Hindlimb muscle (tissue), 1 donor: ENCODE measurements around the gene TGFBR2. TPM values are rescaled to one million over a fixed set of nuclear protein-coding genes. Genes with fewer than 3 reads are reported as not detected.

Experiments
- DNase-seq: peaks from one replicate; pipeline ENCODE4 v3.0.0-alpha.2; 2013
- polyA plus RNA-seq: library from polyadenylated mRNA; unstranded; fragments of 120-200 nt; gene quantifications from one replicate; pipeline ENCODE4 v1.2.1, GENCODE V29; 2013; ENCODE audit not compliant: insufficient read length

TGFBR2 gene
- polyA plus RNA-seq, 1 donor = 61.4 TPM

GRCh38 chr3:30720586-30721313 is 114.3 kb downstream of the TGFBR2 start:
- DNase-seq = no peak

- no peak for DNase-seq
These were observed 114.9 kb downstream of the TGFBR2 start for GRCh38 chr3:30721314-30721634.

DNA sequence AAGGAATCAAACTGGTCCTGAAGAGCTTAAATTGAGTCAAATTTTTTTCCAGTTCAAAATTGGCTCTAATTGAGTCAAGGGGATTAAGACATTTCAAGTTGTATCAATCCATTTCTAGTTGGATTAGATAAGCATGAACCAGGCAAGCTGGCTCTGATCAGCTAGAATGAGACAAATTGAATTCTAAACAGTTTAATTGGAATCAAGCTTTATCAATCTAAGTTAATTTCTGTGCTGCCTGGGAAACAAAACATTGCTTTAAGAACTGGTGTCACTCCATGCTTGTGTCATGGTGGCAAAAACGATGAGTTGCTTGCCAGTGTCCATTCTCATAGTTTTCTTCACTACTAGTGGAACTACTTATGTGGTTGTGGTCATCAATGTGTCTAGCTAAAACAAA is 116.8 kb downstream of the TGFBR2 start:
- DNase-seq = no peak

DNA sequence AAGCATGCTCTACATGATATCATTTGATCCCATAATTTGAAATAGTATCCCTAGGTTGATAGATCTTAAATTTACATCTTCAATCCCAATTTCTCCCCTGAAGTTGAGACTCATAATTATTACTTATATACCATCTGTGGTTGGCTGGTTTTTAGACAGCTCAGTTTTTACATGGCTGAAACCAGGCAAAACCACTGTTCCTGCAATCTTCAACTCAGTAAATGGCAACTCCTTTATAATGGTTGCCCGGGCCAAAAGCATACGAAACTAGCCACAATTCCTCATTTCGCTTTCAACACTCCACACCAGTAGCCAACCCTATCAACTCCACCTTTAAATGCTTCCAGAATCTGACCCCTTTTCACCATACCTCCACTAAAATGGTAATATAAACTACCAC is 118.5 kb downstream of the TGFBR2 start:
- DNase-seq = no peak

GRCh38 chr3:30728143-30728542 is 121.7 kb downstream of the TGFBR2 start:
- DNase-seq = no peak

DNA sequence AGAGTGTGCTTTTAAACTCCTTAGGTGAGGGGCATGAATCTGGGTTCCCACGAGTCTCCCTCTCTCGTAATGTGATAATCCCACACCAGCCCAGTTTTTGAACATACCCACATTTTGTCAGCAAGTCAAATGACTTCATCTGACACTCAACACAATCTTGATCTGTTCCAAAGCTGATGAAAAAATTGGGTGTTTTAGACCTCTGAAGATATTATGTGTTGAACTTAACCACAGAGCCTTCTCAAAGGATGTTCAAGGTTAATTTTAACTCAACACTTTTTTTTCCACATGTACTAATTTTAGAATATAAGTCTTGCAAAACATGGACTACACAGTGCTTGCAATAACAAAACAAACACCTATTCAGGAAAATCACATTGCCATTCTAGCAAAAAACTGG is 123.1 kb downstream of the TGFBR2 start:
- no peak for DNase-seq

DNA sequence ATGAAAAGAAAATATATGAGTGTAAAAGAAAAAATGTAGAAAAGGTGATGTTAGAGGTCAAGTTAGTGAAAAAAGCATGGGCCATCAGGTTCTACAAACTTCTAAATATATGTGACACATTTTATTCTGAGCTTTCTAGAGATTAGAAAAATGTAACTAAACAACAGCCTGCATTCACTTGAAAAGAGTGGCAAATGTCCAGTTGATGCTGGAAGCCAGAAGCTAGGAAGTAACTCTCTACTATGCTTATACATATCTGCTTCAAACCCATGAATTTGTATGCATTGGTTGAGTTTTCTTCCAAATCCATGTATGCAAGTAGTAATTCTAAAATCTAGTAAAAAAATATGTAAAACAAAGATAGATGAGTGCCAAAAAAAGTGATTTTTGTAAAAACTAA is 123.5 kb downstream of the TGFBR2 start:
- no peak for DNase-seq

DNA sequence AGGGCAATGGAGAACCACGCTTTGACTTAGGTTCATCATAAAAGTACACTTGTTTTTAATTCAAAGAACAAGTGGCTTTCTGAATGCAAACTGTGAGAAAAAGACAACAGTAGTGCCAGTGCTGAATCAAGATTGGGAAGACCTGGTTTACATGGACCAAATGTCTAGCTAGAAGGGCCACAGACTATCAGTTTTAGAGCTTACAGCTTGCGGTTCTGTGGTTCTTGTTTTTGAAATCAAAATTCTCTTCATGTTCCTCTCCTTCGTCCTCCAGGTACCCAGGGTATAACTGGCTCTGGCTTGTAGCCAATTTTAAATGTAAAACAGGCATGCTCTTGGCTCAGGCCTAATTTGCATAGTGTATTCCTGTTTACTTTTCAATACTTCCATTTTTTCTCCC is 124.6 kb downstream of the TGFBR2 start:
- DNase-seq = no peak

GRCh38 chr3:30733209-30733608 is 126.8 kb downstream of the TGFBR2 start:
- no peak for DNase-seq

- DNase-seq = no peak
These were observed 127.3 kb downstream of the TGFBR2 start for GRCh38 chr3:30733696-30734095.

DNA sequence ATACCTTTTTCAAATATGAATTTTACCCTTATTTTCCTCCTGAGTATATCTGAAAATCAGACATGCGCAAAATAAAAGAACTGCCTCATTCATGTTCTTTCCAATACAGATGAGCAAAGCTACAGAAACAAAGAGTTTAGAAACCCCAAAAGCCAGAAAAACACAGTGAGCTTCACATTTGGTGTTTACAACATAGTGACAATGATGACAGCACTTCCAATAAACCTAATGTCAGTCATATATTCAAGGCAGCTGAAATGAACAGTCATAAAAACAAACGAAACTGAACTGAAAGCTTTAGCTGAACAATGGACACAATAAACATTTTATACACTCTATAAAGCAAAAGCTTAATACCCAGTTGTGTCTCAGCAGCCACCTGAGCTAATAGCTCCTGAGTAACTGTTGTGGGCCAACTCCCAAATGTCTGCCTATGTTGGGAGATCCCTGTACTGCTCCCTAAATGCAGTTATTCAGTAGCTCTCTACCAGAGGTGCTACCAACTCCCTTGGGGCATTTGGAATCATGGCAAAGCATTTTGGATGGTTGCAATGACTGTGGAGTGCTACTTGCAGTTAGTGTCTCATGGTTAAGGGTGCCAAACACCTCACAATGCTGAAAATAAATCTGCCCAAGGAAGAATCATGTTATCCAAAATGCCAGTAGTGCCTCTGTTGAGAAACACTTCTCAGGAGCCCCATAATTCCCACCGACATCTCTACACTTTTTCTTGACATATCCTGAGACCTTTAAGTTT is 131.5 kb downstream of the TGFBR2 start:
- DNase-seq = no peak

GRCh38 chr3:30738605-30739004 is 132.2 kb downstream of the TGFBR2 start:
- no peak for DNase-seq

DNA sequence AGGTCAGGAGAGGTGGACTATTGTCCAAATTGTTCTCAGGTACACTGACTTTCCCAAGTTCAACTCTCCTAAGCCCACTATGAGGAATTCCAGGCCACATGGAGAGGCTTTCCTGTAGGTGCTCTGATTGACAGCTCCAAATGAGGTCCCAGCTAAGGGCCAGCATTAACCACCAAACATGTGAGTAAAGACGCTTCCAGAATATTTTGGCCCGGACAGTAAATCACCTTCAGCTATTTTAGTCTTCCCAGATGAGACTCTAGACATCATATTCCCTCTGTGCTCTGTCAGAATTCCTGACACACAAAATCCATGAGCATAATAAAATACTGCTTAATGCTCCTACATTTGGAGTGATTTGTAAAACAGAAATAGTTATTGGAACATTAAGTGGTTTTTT is 135.5 kb downstream of the TGFBR2 start:
- no peak for DNase-seq

- DNase-seq = no peak
These were observed 136.6 kb downstream of the TGFBR2 start for GRCh38 chr3:30742796-30743619.
